ENCODE results near the gene TRIO.

Gene TRIO

DNA sequence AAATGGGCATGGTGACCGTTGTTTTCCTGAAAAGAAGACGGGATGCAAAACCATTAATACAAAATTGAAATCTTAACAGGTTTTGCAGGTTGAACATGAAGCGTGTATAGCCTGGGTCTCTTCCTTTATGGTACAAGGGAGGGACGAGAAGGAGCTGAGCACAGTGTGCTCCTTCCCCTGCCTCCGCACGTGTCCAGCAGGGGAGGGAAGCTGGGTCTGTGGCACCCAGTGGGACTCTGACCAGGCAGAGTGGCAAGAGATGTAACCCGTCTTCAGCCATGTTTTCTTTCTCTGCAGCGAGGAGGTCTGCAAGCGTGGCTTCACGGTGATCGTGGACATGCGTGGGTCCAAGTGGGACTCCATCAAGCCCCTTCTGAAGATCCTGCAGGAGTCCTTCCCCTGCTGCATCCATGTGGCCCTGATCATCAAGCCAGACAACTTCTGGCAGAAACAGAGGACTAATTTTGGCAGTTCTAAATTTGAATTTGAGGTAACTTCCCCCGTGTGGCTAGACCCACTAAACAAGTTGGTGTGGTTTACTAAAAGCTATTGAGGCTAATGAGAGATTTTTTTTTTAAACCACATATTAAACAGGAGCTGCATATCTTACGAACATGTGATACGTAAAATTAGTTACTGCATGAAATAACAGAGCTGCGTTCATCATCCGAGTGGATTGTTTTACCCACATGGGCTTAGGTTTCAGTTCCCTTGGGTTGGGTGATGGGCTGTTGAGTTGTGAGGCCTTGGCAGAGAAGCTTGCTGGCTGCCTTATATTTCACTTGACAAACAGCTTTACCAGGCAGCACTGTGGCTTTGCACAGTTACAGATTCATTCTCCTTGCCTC lies 143.7 kb downstream of the TRIO start:
- DNase-seq: peak in 4 of 42 donors; percentile 21 to 37 (median 33)
- intact Hi-C loops (cut with DNase I): no loop called here

DNA sequence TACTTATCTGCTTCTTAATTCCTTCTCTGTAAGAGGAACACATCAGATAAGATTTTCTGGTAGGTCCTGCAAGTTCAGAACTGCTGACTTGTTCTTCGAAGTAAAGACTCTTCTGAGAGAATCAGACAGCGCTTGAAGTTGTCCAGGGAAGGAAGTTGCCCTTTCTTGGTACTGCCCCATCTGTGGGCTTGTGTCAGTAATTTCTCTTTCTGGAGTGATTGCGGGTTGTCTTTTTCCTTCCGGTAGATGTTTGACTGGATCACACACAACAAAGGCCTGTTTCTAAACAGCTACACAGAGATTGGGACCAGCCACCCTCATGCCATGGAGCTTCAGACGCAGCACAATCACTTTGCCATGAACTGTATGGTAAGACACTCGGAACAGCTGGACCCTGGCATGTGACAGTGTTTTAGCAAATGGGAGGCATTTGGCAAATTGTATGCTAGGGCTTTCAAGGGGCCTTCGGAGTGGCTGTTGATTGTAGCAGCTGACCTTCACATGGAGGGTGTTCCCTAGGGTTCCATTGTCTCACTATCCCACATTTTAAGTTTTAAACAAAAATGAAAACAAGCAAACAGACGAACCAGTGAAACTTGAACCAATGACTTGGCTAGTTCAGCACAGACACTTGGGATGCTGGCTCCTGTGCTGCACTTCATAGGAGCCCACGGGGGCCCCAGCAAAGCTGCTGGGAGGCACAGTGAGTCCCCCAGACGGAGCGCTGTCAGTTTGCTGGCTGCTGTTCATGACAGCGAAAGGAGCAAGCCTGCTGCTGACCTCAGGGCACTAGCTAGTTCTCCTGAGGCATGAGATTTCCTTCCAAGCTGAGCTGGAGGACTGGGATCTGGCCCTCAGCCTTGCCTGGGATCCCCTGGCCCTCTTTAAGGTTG lies 149.9 kb downstream of the TRIO start:
- intact Hi-C loops (cut with DNase I): no loop called here
- DNase-seq: no peak

DNA sequence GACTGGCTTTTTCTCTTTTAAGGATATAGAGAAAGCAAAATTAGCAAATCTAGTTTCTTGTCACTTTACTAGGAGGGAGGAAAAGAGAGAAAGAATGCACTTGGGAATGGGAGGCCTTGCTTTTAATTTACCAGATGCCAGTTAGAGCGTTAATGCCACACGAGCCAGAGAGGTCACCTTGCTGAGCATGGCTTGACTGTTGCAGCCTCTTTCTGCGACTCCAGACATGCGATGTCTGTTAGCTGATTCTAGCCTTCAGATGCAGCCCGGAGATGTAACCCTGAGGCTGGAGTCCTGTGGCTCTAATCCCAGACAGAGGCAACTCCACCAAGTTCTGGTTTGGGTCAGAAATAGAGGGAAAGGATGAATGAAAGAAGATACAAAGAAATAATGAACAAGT lies 152.5 kb downstream of the TRIO start:
- no peak for DNase-seq
- intact Hi-C loops (cut with DNase I): no loop called here

DNA sequence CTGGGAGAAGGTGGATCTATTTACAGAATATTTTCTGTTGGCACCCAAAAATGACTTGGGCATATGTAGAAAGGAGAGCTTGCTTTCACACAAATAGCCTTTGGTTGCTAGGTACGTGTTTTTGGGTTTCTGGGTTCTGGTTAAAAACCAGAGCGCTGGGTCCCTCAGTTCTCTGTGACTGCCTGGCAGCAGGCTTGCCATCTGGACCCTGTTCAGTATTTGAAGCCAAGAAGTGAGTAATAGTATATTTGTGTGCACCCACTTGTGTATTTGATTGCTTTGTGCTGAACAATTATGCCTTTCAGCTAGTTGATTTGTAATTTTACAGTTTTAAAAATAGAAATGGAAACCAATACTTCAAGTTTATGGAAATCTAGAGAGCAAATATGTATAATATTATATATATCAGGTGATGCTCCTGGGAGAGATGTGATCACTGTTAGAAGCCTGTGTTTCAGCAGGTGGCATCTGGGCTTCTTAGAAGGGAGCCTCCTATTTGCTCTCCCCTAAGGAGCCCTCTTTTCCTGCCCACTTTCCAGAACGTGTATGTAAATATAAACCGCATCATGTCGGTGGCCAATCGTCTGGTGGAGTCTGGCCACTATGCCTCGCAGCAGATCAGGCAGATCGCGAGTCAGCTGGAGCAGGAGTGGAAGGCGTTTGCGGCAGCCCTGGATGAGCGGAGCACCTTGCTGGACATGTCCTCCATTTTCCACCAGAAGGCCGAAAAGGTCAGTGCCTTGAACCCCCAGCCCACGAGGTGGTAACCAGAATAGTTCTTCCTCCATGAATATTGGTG lies 153.6 kb downstream of the TRIO start:
- peak in 24 of 42 donors; percentile 22 to 75 (median 38) for DNase-seq
- intact Hi-C loops (cut with DNase I): no loop called here

DNA sequence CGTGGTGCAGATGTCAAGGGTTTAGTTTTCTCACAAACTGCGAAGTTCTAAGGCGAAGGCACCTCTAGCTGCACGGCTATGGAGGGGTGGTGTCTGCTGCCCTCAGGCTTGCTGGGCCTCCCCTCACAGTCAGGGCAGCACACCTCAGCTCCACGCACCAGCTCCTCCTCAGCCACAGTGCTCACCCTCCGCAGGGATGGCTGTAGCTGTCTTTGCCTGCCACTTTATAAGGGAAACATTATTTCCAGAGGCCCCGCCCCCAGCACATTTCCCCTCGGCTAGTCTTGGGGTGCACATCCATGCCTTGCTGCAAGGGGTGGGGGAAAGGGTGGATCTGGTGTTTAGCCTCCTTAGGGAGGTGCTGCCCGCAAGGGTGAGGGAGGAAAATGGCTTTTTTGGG lies 154.6 kb downstream of the TRIO start:
- no peak for DNase-seq
- intact Hi-C loops (cut with DNase I): no loop called here

DNA sequence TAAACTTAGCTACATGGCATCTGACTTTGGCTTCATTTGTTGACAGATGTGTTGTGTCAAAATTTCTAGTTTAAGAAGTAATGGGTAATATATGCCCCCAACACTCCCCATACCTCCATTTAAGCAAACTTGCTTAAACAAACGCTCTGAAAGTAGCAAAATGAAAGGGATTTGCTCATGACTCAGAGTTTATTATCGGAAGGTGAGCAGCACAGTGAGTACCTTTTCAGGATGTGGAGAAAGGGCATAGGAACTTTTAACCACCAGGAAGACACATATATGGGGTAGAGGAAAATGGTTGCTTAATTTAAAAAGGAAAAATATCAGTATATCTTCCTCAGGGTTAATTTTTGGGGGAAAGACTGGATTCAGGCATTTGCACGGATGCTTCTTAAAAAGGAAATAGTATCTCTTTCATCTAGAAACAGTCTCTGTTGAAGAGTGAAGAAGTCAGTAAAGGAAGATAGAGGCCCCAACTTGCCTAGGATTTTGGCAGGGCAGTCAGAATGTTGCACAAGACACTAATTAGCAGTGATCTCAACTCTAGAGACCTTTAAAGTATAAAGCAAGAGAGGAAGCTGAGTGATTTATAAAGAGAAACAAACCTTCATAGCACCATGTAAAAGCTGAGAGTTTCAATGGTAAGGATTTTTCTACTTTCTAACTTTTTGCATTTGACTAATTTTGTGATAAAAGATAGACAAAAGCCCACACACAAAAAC lies 155.1 kb downstream of the TRIO start:
- intact Hi-C loops (cut with DNase I): no loop called here
- no peak for DNase-seq

DNA sequence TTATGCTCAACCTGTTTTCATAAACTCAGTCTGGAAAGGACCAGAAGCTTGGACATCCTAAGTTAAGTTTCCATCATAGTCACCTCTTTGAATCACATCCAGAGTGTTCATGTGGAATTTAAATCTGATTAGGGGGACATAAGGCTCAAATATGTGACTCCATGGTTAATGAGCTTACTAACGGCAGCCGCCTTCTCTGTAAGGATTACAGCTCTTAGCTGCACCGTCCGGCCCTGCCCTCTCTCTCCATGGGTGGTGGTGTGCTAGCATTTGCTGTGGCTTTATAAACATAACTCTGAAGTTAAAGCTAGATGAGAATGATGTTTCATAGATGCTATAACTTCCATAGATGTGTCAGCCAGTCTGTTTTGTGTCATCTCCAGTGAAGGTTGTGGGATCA lies 156.5 kb downstream of the TRIO start:
- intact Hi-C loops (cut with DNase I): no loop called here
- DNase-seq: no peak

DNA sequence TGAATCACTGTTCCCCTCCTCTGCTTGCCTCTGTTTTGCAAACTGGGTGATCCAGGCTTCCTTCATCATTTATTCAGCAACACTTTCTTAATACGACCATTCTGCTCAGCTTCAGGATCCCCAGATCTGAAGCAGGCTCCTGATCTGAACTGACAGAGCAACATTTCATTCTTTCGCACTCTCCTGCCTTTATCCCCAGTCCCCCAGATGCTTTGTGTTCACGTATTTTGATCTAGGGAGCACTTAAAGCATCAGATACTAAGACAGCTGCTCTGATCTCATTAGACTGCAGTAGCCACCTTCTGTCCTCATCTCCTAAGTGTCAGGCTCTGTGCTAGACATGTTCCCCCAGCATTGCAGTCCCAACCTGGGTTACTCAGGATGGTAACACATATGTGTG lies 158.0 kb downstream of the TRIO start:
- intact Hi-C loops (cut with DNase I): no loop called here
- no peak for DNase-seq

DNA sequence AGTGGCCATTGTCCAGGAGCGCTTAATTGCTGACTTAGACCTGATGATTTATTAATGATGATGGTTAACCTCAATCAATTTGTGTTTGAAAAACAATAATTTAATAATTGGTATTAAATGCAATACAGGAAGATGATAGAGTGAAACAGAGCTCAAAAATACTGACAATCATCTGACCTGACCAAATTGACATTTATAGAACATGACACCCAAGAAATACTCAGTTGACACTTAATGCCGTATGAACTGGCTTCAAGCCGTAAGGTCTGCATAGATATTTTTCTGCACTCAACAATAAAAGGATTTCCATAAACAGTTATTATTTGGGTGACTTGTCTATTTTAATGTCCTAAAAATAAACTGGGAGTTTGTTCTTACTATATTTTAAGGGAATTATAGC lies 159.2 kb downstream of the TRIO start:
- intact Hi-C loops (cut with DNase I): no loop called here
- DNase-seq: no peak

DNA sequence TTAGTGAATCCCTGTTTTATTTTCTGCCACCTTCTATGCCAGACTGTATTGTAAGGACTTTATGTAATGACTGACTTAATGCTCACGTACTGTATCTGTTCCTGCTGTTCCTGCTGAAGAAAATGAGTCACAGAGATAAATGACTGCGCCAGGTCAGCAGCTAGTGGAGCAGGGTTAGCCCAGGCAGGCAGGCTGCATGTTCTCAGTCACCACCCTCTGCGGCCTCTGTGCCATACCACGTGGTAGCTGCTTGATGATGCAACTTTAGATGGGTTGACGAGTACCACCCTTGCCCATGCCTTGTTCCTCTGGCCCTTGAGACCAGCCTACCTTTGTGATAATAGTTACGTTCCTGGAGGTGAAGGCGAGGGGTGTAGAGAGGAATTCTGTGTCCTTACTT lies 161.9 kb downstream of the TRIO start:
- intact Hi-C loops (cut with DNase I): no loop called here
- DNase-seq: no peak

DNA sequence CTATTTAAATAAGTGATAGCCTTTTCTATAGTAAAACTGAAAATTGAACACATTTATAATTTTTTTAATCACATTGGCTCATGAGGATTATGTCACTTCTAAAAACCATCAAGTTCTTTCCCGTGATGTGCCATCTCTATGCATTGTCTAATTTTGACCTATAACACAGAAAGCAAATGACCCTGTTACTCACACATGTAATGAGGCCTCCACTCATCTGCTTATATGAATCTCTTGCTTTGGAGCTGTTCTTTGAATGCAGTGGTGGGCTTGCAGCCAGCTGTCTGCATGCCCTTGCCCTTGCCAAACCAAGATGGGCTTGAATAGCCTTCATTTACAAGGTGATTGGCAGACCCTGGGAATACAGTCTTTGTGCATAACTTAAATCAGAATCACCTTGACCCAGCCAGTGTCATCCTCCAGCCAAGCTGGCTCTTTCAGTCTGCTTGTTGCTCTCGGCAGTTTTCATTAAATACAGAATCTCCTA lies 163.2 kb downstream of the TRIO start:
- DNase-seq: no peak
- intact Hi-C loops (cut with DNase I): no loop called here

DNA sequence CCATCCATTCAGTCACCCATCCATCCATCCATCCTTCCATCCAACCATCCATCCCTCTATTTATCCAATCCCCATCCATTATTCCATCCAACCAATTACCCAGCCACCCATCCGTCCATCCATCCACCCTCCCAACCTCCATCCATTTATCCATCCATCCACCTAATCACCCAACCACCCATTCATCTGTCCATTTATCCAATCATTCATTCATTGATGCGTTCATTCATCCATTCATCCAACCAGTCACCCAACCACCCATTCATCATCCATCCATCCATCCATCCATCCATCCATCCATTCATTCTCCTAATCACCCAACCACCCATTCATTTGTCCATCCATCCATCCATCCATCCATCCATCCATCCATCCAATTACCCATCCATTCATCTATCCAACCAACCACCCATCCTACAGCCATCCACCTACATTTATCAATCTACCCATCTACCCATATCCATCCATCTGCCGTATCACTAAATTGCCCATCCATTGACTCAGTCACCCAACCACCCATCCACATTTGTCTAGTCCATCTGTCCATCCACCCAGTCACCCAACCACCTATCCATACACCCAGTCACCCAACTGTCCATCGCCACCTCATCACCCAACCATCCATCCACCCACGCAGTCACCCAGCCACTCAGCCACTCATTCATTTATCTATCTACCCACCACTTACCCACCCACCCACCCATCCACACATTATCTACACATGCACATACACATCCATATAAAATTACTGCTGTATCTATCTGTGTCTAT lies 165.4 kb downstream of the TRIO start:
- intact Hi-C loops (cut with DNase I): no loop called here
- DNase-seq: no peak

DNA sequence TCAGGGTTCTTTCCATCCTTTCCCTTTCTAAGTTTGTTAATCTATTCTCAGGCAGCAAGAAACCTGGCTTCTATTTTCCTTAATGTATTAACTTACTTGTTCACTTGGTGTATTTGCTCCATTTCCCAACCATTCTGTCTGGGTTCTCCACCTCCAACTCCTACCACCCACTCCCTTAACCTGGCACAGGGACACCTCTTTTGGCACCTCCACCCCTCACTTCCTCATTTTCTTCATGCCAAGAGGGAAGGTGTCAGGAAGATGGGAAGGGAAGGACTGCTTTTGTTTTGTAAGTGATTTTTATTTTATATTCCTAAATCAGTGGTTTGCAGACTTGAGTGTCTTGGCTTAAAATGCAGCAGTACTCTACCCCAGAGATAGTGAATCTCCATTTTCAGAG lies 166.1 kb downstream of the TRIO start:
- intact Hi-C loops (cut with DNase I): no loop called here
- DNase-seq: peak in 9 of 42 donors; percentile 15 to 75 (median 43)

DNA sequence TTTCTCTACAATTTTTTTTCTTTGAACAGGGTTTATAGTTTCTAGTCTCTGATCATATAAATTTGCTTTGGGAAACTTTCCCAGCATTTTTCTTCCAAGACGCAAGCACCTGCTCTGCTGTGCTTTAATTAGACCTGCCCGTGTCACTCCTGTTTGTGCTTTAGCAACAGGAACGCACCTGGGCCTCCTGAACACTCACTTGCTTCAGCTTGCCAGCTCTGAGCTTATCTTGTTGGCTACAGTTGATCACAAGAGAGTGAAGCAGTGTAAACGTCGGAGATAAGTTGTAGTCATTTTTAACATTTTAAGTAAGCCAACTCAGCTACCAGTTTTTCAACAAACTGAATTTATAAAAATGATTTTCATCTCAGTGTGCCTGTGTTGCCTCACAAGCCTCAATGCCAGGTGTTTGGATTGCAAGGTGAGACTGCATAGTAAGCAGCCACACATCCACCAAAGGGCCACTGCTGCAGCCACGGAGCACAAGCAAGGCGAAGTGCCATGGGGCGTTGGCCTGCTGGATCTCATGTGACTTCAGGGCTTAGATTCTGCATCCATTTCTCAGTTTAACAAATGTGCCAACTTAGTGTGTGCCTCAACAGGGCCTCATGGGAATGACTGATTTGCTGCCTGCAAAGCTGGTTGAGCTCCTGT lies 166.9 kb downstream of the TRIO start:
- intact Hi-C loops (cut with DNase I): no loop called here
- no peak for DNase-seq

DNA sequence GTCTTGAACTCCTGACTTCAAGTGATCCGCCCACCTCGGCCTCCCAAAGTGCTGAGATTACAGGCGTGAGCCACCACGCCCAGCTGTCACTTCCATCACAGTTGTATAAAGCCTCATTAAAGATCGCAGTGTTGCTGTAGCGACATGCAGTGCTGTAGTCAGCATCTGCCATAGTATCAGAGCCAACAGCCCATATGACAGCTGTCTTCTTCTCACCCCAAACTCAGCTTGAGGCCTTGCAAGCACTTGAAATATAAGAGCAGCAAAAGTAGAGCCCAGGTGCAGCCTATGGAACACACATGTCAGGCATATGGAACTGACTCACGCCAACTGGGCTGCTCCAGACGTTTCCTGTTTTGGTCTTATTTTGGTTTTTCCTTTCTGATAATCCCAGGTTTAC lies 167.8 kb downstream of the TRIO start:
- intact Hi-C loops (cut with DNase I): no loop called here
- DNase-seq: no peak

DNA sequence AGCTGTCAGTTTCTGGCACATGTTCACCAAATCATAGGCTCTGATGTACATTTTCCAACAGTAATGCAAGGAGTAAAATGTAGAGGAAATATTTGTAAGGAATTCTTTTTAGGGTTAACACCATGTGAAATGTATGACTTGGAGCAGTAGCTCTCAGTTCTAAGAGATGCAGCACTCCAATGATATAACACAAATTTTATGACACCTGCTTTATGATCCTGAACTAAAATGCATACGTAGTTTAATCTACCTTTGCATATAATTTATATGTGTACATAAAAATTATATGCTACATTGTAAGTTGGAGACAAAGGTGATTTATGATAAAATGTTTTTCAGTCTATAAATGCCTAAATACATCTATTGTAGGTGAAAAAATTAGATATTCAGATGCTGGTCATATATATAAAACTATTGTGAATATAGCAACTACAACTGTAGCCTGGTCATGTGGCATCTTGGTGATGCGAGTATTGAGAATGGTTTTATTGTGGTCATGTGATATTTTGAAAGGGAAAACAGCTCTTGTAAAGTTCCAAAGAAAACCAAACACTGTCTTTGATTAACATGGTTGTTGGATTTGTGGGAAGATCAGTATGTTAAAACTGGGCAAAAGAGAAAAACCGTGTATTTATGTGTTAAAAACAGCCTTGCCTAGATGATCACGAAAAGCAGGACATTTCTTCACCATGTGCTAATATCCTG lies 171.0 kb downstream of the TRIO start:
- DNase-seq: no peak
- intact Hi-C loops (cut with DNase I): no loop called here

DNA sequence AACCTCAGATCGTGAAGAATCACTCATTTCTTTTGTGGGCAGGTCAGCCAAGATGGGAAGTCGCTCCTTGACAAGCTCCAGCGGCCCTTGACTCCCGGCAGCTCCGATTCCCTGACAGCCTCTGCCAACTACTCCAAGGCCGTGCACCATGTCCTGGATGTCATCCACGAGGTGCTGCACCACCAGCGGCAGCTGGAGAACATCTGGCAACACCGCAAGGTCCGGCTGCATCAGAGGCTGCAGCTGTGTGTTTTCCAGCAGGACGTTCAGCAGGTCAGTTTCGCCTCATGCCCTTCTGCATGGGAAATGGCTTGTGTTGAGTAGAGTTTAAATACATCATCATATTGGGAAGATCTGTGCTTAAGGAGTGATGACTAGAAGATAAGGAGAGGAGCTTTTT lies 173.3 kb downstream of the TRIO start:
- intact Hi-C loops (cut with DNase I): no loop called here
- DNase-seq: no peak
